Measurements from ENCODE around the gene PTGER3.
"Not testable (repeated sequence)": the region's sequence is repeated elsewhere in the genome, so short reads cannot be mapped to it uniquely, and the experiment has no call there.

The PTGER3 gene

GRCh38 chr1:71001624-71002023 is 46.0 kb downstream of the PTGER3 start:
- DNase-seq = no peak

- no peak for DNase-seq
Observed at GRCh38 chr1:70997793-70998192, 49.8 kb downstream of the PTGER3 start.

- no peak for DNase-seq
Observed at GRCh38 chr1:70994753-70995268, 52.8 kb downstream of the PTGER3 start.

- no peak for DNase-seq
Observed at GRCh38 chr1:70993798-70994197, 53.8 kb downstream of the PTGER3 start.

GRCh38 chr1:70992521-70992920 is 55.1 kb downstream of the PTGER3 start:
- no peak for DNase-seq

- DNase-seq = no peak
Observed at GRCh38 chr1:70990469-70991253, 57.0 kb downstream of the PTGER3 start.

GRCh38 chr1:70987497-70987896 is 60.1 kb downstream of the PTGER3 start:
- DNase-seq = no peak

GRCh38 chr1:70985776-70986225 is 61.8 kb downstream of the PTGER3 start:
- not testable (repeated sequence) for DNase-seq

GRCh38 chr1:70985278-70985677 is 62.3 kb downstream of the PTGER3 start:
- DNase-seq = not testable (repeated sequence)

- DNase-seq = no peak
Observed at GRCh38 chr1:70980361-70980760, 67.3 kb downstream of the PTGER3 start.

GRCh38 chr1:70979881-70980280 is 67.7 kb downstream of the PTGER3 start:
- no peak for DNase-seq

GRCh38 chr1:70979313-70979712 is 68.3 kb downstream of the PTGER3 start:
- no peak for DNase-seq

GRCh38 chr1:70978623-70979022 is 69.0 kb downstream of the PTGER3 start:
- no peak for DNase-seq

- no peak for DNase-seq
Observed at GRCh38 chr1:70977575-70977974, 70.0 kb downstream of the PTGER3 start.

- no peak for DNase-seq
Observed at GRCh38 chr1:70977041-70977440, 70.6 kb downstream of the PTGER3 start.

GRCh38 chr1:70973754-70974153 is 73.9 kb downstream of the PTGER3 start:
- DNase-seq = no peak

GRCh38 chr1:70970407-70970806 is 77.2 kb downstream of the PTGER3 start:
- no peak for DNase-seq

- DNase-seq = peak; percentile 4
Observed at GRCh38 chr1:70966018-70966638, 81.5 kb downstream of the PTGER3 start.

GRCh38 chr1:70963374-70963773 is 84.2 kb downstream of the PTGER3 start:
- DNase-seq = no peak

GRCh38 chr1:70961374-70961975 is 86.1 kb downstream of the PTGER3 start:
- no peak for DNase-seq

GRCh38 chr1:70948396-70949017 is 99.1 kb downstream of the PTGER3 start:
- DNase-seq = no peak

GRCh38 chr1:70947835-70948234 is 99.8 kb downstream of the PTGER3 start:
- DNase-seq = no peak

GRCh38 chr1:70945676-70946075 is 101.9 kb downstream of the PTGER3 start:
- DNase-seq = no peak
